OCI-LY7 (cell line): ENCODE results near the gene PPP2R1B.

Experiments
- CTCF ChIP-seq: fragments of 200-600 bp; sonication (generic); conservative IDR thresholded peaks from 2 replicates; pipeline ENCODE4 v1.5.1; 2014; ENCODE audit warnings: mild to moderate bottlenecking, antibody characterized with exemption, low read length, moderate library complexity, mixed read lengths
- EZH2phosphoT487 ChIP-seq: fragments of 200-600 bp; sonication (generic); IDR thresholded peaks from 2 replicates; pipeline ENCODE4 v1.6.1; 2018; ENCODE audit warnings: low read depth, borderline replicate concordance, mild to moderate bottlenecking, mixed run types, antibody characterized with exemption, low read length, moderate library complexity, mixed read lengths

GRCh38 chr11:111699579-111700156, 66.5 kb downstream of the PPP2R1B start:
- TF ChIP-seq CTCF (no peak), EZH2phosphoT487 (no peak)
